K562 (cell line): ENCODE measurements around the gene CEP350. TPM values are rescaled to one million over a fixed set of nuclear protein-coding genes. Genes with fewer than 3 reads are reported as not detected.

Experiments
- ARID1B ChIP-seq: fragments of 450-650 bp; IDR thresholded peaks from 2 replicates; pipeline ENCODE4 v1.6.1; 2016; ENCODE audit warnings: antibody characterized with exemption, mild to moderate bottlenecking, inconsistent platforms
- ARNT ChIP-seq, 2 experiments: fragments of 450-650 bp; IDR thresholded peaks; 2 replicates each; pipeline ENCODE4 v1.6.1; 2016; ENCODE audit warnings: mild to moderate bottlenecking in 1 of 2
- CBX2 ChIP-seq: fragments of 200-600 bp; sonication (generic); IDR thresholded peaks from one replicate; pipeline ENCODE4 v1.6.1; 2012; ENCODE audit warnings: mild to moderate bottlenecking, low read length, inconsistent platforms; ENCODE audit not compliant: insufficient read depth, poor library complexity, severe bottlenecking
- EP300 ChIP-seq: IDR thresholded peaks from 2 replicates; pipeline ENCODE4 v1.6.1; 2012; ENCODE audit warnings: low read length, improper control_type of control experiment
- ESRRA ChIP-seq: fragments of 450-650 bp; IDR thresholded peaks from 2 replicates; pipeline ENCODE4 v1.6.1; 2014; ENCODE audit warnings: low read depth, mild to moderate bottlenecking, moderate library complexity, borderline replicate concordance
- FOSL1 ChIP-seq: fragments of 200-800 bp; sonication (Bioruptor generic); conservative IDR thresholded peaks from 2 replicates; pipeline ENCODE4 v1.6.1; 2016; ENCODE audit warnings: missing genetic modification characterization, missing compliant biosample characterization
- HDAC1 ChIP-seq, 2 experiments: fragments of 450-650 bp; IDR thresholded peaks; 2 replicates each; pipeline ENCODE4 v1.6.1; 2016 to 2017; ENCODE audit warnings: inconsistent platforms in 1 of 2, mild to moderate bottlenecking in 1 of 2, moderate library complexity in 1 of 2
- KAT2B ChIP-seq: IDR thresholded peaks from one replicate; pipeline ENCODE4 v1.6.1; 2012; ENCODE audit warnings: low read depth, mild to moderate bottlenecking, control low read depth, inconsistent platforms, low read length, moderate library complexity
- MAZ ChIP-seq, 2 experiments: fragments of 450-650 bp in 1 of 2; sonication (generic) in 1 of 2; formaldehyde crosslinking; IDR thresholded peaks in 1 of 2; conservative IDR thresholded peaks in 1 of 2; 2 replicates each; pipeline versions ENCODE4 v1.4.0 to v1.5.0; 2020; ENCODE audit warnings: mild to moderate bottlenecking in 1 of 2, missing genetic modification reagents in 1 of 2
- MTA2 ChIP-seq: fragments of 450-650 bp; IDR thresholded peaks from 2 replicates; pipeline ENCODE4 v1.6.1; 2016; ENCODE audit warnings: low read depth
- NFIC ChIP-seq: fragments of 450-650 bp; IDR thresholded peaks from 2 replicates; pipeline ENCODE4 v1.6.1; 2017; ENCODE audit warnings: mild to moderate bottlenecking, inconsistent platforms
- POLR2AphosphoS5 ChIP-seq: IDR thresholded peaks from 2 replicates; pipeline ENCODE4 v1.6.1; 2011; ENCODE audit warnings: mild to moderate bottlenecking, low read depth, low read length, moderate library complexity; ENCODE audit not compliant: control insufficient read depth, insufficient read depth
- PURB ChIP-seq: sonication (generic); formaldehyde crosslinking; IDR thresholded peaks from 2 replicates; pipeline ENCODE4 v1.9.0; 2021; ENCODE audit warnings: low read depth, mild to moderate bottlenecking, missing genetic modification reagents
- RFX1 ChIP-seq: fragments of 450-650 bp; IDR thresholded peaks from 2 replicates; pipeline ENCODE4 v1.6.1; 2016; ENCODE audit warnings: mild to moderate bottlenecking, moderate library complexity
- SAFB ChIP-seq: fragments of 200-400 bp; formaldehyde crosslinking; IDR thresholded peaks from 2 replicates; pipeline ENCODE4 v1.6.1; 2017; ENCODE audit warnings: low read depth, low read length, borderline replicate concordance
- TAL1 ChIP-seq: fragments of 450-650 bp; IDR thresholded peaks from 2 replicates; pipeline ENCODE4 v1.6.1; 2016; ENCODE audit warnings: mild to moderate bottlenecking
- TCF3 ChIP-seq: sonication (generic); formaldehyde crosslinking; IDR thresholded peaks from 2 replicates; pipeline ENCODE4 v1.4.0; 2020; ENCODE audit warnings: mild to moderate bottlenecking, missing genetic modification reagents
- TEAD1 ChIP-seq, 2 experiments: fragments of 450-650 bp in 1 of 2; sonication (generic) in 1 of 2; formaldehyde crosslinking; IDR thresholded peaks; 2 replicates each; pipeline versions ENCODE4 v1.4.0 to v1.8.0; 2020 to 2022; ENCODE audit warnings: mild to moderate bottlenecking in 2 of 2, missing genetic modification reagents in 1 of 2
- ZNF184 ChIP-seq: sonication (generic); formaldehyde crosslinking; IDR thresholded peaks from 2 replicates; pipeline ENCODE4 v1.5.0; 2020; ENCODE audit warnings: missing genetic modification reagents
- ZNF224 ChIP-seq: sonication (generic); formaldehyde crosslinking; IDR thresholded peaks from 2 replicates; pipeline ENCODE4 v1.8.0; 2022; ENCODE audit warnings: mild to moderate bottlenecking, missing genetic modification reagents
- ZNF3 ChIP-seq: fragments of 250-450 bp; sonication (Bioruptor Pico); IDR thresholded peaks from 2 replicates; pipeline ENCODE4 v1.5.0; 2021; ENCODE audit warnings: mild to moderate bottlenecking, moderate library complexity
- ZNF311 ChIP-seq: fragments of 250-450 bp; sonication (Bioruptor Pico); IDR thresholded peaks from 2 replicates; pipeline ENCODE4 v1.4.0; 2020; ENCODE audit warnings: mild to moderate bottlenecking, moderate library complexity
- ZNF79 ChIP-seq: fragments of 250-450 bp; sonication (Bioruptor Pico); IDR thresholded peaks from 2 replicates; pipeline ENCODE4 v1.4.0; 2020; ENCODE audit warnings: low read depth, mild to moderate bottlenecking, moderate library complexity
- polyA plus RNA-seq, 8 experiments: library from polyadenylated mRNA; depleted of rRNA in 4 of 8; stranded (reverse) in 5 of 8; unstranded in 3 of 8; fragments of >200 nt; fragmentation: Nextera tagmentation in 2 of 8; fragmentation: Illumina TruSeq in 1 of 8; extraction: Ambion mirVana in 2 of 8; extraction: Trizol in 1 of 8; gene quantifications; 2 replicates each; pipeline versions ENCODE4 v1.2.1 to v1.2.3, GENCODE V29; 2011 to 2014; ENCODE audit warnings: inconsistent platforms in 1 of 8, missing spikeins in 1 of 8
- total RNA-seq, 7 experiments: library from RNA; depleted of rRNA in 6 of 7; stranded (reverse); fragments of >200 nt in 6 of 7; fragmentation: Illumina TruSeq in 2 of 7; extraction: Trizol in 2 of 7; gene quantifications; 2 replicates each; pipeline versions ENCODE4 v1.2.1 to v1.2.3, GENCODE V29; 2011 to 2021; ENCODE audit warnings: low replicate concordance in 1 of 7
- TF ChIP-seq, protein P1 (sequence below), 2 experiments: fragments of 150-350 bp in 1 of 2; IDR thresholded peaks; 2 replicates each; pipeline ENCODE4 v1.6.1; 2012 to 2016; ENCODE audit warnings: low read depth in 2 of 2, low read length in 2 of 2, mild to moderate bottlenecking in 1 of 2, moderate library complexity in 1 of 2
- TF ChIP-seq, protein P2 (sequence below): sonication (generic); formaldehyde crosslinking; IDR thresholded peaks from 2 replicates; pipeline ENCODE4 v1.5.0; 2020; ENCODE audit warnings: missing genetic modification reagents

The CEP350 gene
- total and polyA plus RNA-seq, 9 of the 15 experiments (the other 6 are each of a cell fraction or from before 2014, with no cell fraction given), result 8.3 to 64.3 (median 28.0) TPM

DNA sequence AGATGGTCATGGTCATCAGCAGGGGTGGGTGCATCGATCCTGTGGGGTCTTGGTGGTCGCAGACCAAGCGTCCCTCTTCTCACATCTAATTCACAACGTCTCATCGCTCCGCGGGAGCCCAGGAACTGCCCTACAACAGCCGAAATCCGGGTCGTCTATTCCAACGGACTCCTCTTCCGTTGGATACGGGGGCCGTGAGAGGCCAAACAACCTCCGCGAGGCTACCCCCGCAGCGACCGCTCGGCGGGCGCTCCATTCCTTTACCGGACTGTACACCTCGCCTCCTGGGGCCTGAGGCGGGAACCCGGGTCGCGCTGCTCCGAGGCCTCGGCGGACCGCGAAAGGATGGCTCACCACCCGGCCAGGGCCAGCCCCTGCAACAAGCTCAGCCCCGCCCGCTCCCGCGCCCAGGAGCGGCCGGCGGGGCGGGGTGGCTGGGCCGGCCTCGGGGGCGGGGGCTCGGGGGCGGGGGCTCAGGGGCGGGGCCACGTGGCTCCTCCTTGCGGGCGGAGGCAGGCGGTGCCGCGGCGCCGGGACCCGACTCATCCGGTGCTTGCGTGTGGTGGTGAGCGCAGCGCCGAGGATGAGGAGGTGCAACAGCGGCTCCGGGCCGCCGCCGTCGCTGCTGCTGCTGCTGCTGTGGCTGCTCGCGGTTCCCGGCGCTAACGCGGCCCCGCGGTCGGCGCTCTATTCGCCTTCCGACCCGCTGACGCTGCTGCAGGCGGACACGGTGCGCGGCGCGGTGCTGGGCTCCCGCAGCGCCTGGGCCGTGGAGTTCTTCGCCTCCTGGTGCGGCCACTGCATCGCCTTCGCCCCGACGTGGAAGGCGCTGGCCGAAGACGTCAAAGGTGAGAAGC, 199.9 kb downstream of the CEP350 start, which contains the start of gene QSOX1 (continued):
- TF ChIP-seq PURB (no peak), ZNF3 (no peak), POLR2AphosphoS5 (peak; percentile 69), ESRRA (peak; percentile 29; the same call in 1 of the 2 replicates), ZNF224 (CRISPR knock-in tag) (no peak), TAL1 (no peak), TCF3 (0 out of 2 replicates have a peak, but pooled peaks have one; percentile 10), ZNF311 (CRISPR knock-in tag) (no peak), EP300 (peak; percentile 63; the same call in 1 of the 2 replicates), ZNF184 (CRISPR knock-in tag) (no peak), MTA2 (no peak), NFIC (peak; percentile 25; the same call in 1 of the 2 replicates), ARID1B (0 out of 2 replicates have a peak, but pooled peaks have one; percentile 5), RFX1 (no peak), SAFB (no peak), HDAC1 (IDR thresholded peaks at IDR 0.05) (peak in 1 of 2 experiments; percentile 15; a peak in 1 of 4 replicates), KAT2B (no peak), CBX2 (no peak), TEAD1 (CRISPR knock-in tag; IDR thresholded peaks at IDR 0.05) (no peak), ARNT (IDR thresholded peaks at IDR 0.05) (peak in 1 of 2 experiments; percentile 48; a peak in 1 of 4 replicates), ZNF79 (CRISPR knock-in tag) (no peak), MAZ (CRISPR knock-in tag; conservative IDR thresholded peaks at IDR 0.05 in 1 of 2, IDR thresholded peaks at IDR 0.05 in 1 of 2) (peak; percentile 99), FOSL1 (tag) (no peak)
- TF ChIP-seq, protein P1, sequence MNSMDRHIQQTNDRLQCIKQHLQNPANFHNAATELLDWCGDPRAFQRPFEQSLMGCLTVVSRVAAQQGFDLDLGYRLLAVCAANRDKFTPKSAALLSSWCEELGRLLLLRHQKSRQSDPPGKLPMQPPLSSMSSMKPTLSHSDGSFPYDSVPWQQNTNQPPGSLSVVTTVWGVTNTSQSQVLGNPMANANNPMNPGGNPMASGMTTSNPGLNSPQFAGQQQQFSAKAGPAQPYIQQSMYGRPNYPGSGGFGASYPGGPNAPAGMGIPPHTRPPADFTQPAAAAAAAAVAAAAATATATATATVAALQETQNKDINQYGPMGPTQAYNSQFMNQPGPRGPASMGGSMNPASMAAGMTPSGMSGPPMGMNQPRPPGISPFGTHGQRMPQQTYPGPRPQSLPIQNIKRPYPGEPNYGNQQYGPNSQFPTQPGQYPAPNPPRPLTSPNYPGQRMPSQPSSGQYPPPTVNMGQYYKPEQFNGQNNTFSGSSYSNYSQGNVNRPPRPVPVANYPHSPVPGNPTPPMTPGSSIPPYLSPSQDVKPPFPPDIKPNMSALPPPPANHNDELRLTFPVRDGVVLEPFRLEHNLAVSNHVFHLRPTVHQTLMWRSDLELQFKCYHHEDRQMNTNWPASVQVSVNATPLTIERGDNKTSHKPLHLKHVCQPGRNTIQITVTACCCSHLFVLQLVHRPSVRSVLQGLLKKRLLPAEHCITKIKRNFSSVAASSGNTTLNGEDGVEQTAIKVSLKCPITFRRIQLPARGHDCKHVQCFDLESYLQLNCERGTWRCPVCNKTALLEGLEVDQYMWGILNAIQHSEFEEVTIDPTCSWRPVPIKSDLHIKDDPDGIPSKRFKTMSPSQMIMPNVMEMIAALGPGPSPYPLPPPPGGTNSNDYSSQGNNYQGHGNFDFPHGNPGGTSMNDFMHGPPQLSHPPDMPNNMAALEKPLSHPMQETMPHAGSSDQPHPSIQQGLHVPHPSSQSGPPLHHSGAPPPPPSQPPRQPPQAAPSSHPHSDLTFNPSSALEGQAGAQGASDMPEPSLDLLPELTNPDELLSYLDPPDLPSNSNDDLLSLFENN (IDR thresholded peaks at IDR 0.05; ENCODE audit: low read depth in 2 of 2, low read length in 2 of 2), result peak in 1 of 2 experiments; percentile 65; a peak in 1 of 4 replicates
- TF ChIP-seq, protein P2, sequence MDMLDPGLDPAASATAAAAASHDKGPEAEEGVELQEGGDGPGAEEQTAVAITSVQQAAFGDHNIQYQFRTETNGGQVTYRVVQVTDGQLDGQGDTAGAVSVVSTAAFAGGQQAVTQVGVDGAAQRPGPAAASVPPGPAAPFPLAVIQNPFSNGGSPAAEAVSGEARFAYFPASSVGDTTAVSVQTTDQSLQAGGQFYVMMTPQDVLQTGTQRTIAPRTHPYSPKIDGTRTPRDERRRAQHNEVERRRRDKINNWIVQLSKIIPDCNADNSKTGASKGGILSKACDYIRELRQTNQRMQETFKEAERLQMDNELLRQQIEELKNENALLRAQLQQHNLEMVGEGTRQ, result peak; percentile 43; the same call in 1 of the 2 replicates
